Left lung (tissue), 10 donors: Measurements from ENCODE around the gene USP10. TPM values are rescaled to one million over a fixed set of nuclear protein-coding genes. Genes with fewer than 3 reads are reported as not detected.

Experiments used
- ATAC-seq: fragments of 200-7000 bp; cut with Tn5 transposase; one replicate; pipeline ENCODE4 v1.9.1; 2020; ENCODE audit warnings: moderate library complexity
- DNase-seq, 4 donors: peaks; one replicate each; pipeline ENCODE4 v3.0.0-alpha.2; 2013 to 2020
- H3K27ac ChIP-seq, 2 donors: fragments of 200-600 bp; sonication (generic) in 1 of 2; one replicate each; pipeline versions ENCODE4 v1.5.0 to v1.8.0; 2020 to 2021
- H3K27me3 ChIP-seq, 2 donors: fragments of 200-600 bp; sonication (generic) in 1 of 2; one replicate each; pipeline versions ENCODE4 v1.5.0 to v1.8.0; 2020 to 2021
- H3K36me3 ChIP-seq, 2 donors: fragments of 200-600 bp; sonication (generic) in 1 of 2; one replicate each; pipeline versions ENCODE4 v1.5.0 to v1.8.0; 2020 to 2021
- H3K4me1 ChIP-seq, 2 donors: fragments of 200-600 bp; one replicate each; pipeline ENCODE4 v1.8.0; 2021
- H3K4me3 ChIP-seq, 2 donors: fragments of 200-600 bp; sonication (generic) in 1 of 2; one replicate each; pipeline versions ENCODE4 v1.5.0 to v1.8.0; 2020 to 2021; ENCODE audit warnings: mild to moderate bottlenecking in 1 of 2
- H3K9me3 ChIP-seq, 2 donors: fragments of 200-600 bp; sonication (generic) in 1 of 2; one replicate each; pipeline versions ENCODE4 v1.5.0 to v1.8.0; 2020 to 2021
- CTCF ChIP-seq, 2 donors: fragments of 200-600 bp; sonication (generic) in 1 of 2; IDR thresholded peaks; one replicate each; pipeline versions ENCODE4 v1.5.0 to v1.8.0; 2021; ENCODE audit warnings: antibody characterized with exemption in 2 of 2
- intact Hi-C, 2 donors: fragments of 100-400 bp; cut with DNase I; formaldehyde crosslinking; loops; one replicate each; pipeline versions ENCODE4 v1.11.2 to v1.14.2; 2022
- polyA plus RNA-seq, 6 donors: library from polyadenylated mRNA; unstranded; fragments of 120-200 nt; gene quantifications; one replicate each; pipeline ENCODE4 v1.2.1, GENCODE V29; 2013; ENCODE audit not compliant: insufficient read length in 6 of 6
- total RNA-seq, 2 donors: library from RNA; stranded (reverse); fragmentation: NEBNext Ultra II Directional; extraction: Animal tissue kit (Norgen Biotek cat#: 25700); gene quantifications; one replicate each; pipeline ENCODE4 v1.2.1, GENCODE V29; 2021
- donor health status: DM: no; HTN: yes; CAD: no.
- donor health status: DM: no; HTN: no; CAD: no.

USP10 gene
- total and polyA plus RNA-seq, 8 donors: 57.4 to 102 (median 87.8) TPM

- Histone ChIP-seq H3K36me3 (no peaks in the 10 kb centered on the region), H3K4me3 (no peak overlapping the region), H3K9me3 (no peaks in the 10 kb centered on the region), H3K4me1 (peaks cover 2 to 33% of the 10 kb centered on the region in 2 donors), H3K27me3 (no peaks in the 10 kb centered on the region), H3K27ac (no peak overlapping the region)
- TF ChIP-seq CTCF (IDR thresholded peaks at IDR 0.05): no peak
- intact Hi-C loops: no loop called here
- ATAC-seq: peak; percentile 49
- peak in 1 of 4 donors; percentile 33 for DNase-seq
Measured at GRCh38 chr16:84791088-84791487, 91.3 kb downstream of the USP10 start.

GRCh38 chr16:84791501-84791900 is 91.7 kb downstream of the USP10 start:
- TF ChIP-seq CTCF (IDR thresholded peaks at IDR 0.05): no peak
- no peak overlapping the region for H3K4me3 ChIP-seq
- H3K36me3 ChIP-seq: no peaks in the 10 kb centered on the region
- H3K9me3 ChIP-seq: no peaks in the 10 kb centered on the region
- intact Hi-C loops: no loop called here
- ATAC-seq: no peak
- no peak overlapping the region for H3K27ac ChIP-seq
- no peak for DNase-seq
- H3K4me1 ChIP-seq: peaks cover 0 to 29% of the 10 kb centered on the region in 2 donors
- H3K27me3 ChIP-seq: no peaks in the 10 kb centered on the region

GRCh38 chr16:84794186-84794585 is 94.4 kb downstream of the USP10 start:
- intact Hi-C loops: no loop called here
- no peak for ATAC-seq
- H3K27ac ChIP-seq: no peak overlapping the region

GRCh38 chr16:84794626-84795025 is 94.8 kb downstream of the USP10 start:
- Histone ChIP-seq H3K4me1 (peaks cover 0 to 23% of the 10 kb centered on the region in 2 donors), H3K4me3 (no peak overlapping the region), H3K27ac (peak overlapping the region in 1 of 2 donors; percentile 26), H3K36me3 (no peaks in the 10 kb centered on the region), H3K9me3 (no peaks in the 10 kb centered on the region), H3K27me3 (no peaks in the 10 kb centered on the region)
- peak in 1 of 4 donors; percentile 64 for DNase-seq
- intact Hi-C loops: no loop called here
- ATAC-seq: no peak
- no peak for TF ChIP-seq CTCF (IDR thresholded peaks at IDR 0.05)

More at GRCh38 chr16:84794186-84794585, 94.4 kb downstream of the USP10 start:
- no peak for TF ChIP-seq CTCF (IDR thresholded peaks at IDR 0.05)
- Histone ChIP-seq H3K4me3 (no peak overlapping the region), H3K27me3 (no peaks in the 10 kb centered on the region), H3K36me3 (no peaks in the 10 kb centered on the region), H3K4me1 (peaks cover 0 to 23% of the 10 kb centered on the region in 2 donors), H3K9me3 (no peaks in the 10 kb centered on the region)
- no peak for DNase-seq

- DNase-seq (peak; percentile 47 to 91 (median 64)), ATAC-seq (peak; percentile 72)
- peaks cover 0 to 23% of the 10 kb centered on the region in 2 donors for H3K4me1 ChIP-seq
- no peak overlapping the region for H3K4me3 ChIP-seq
- no peak for TF ChIP-seq CTCF (IDR thresholded peaks at IDR 0.05)
- intact Hi-C loops: no loop called here
- no peaks in the 10 kb centered on the region for H3K36me3 ChIP-seq
- H3K27ac ChIP-seq: peak overlapping the region; percentile 26 to 61
- no peaks in the 10 kb centered on the region for H3K27me3 ChIP-seq
- no peaks in the 10 kb centered on the region for H3K9me3 ChIP-seq
Measured at GRCh38 chr16:84795329-84796053, 95.7 kb downstream of the USP10 start.
